Measurements from ENCODE around the gene PHF14.

PHF14 gene

GRCh38 chr7:11196143-11196542 lies 222.5 kb downstream of the PHF14 start:
- Mint-ChIP-seq H3K36me3 (ENCODE audit: insufficient read depth) (no peaks in the 10 kb centered on the region), H3K27me3 (peaks cover 13 to 14% of the 10 kb centered on the region in 2 donors), H3K4me1 (ENCODE audit: low read depth in 2 of 2) (no peaks in the 10 kb centered on the region), H3K4me3 (no peak overlapping the region), H3K27ac (no peak overlapping the region), H3K9me3 (no peaks in the 10 kb centered on the region)
- no peak for DNase-seq
- ATAC-seq (replicated peaks): no peak

GRCh38 chr7:11203224-11203623 lies 229.6 kb downstream of the PHF14 start:
- Mint-ChIP-seq H3K27ac (no peak overlapping the region), H3K4me3 (no peak overlapping the region), H3K36me3 (ENCODE audit: insufficient read depth) (no peaks in the 10 kb centered on the region), H3K9me3 (no peaks in the 10 kb centered on the region), H3K27me3 (peaks cover 0 to 5% of the 10 kb centered on the region in 2 donors), H3K4me1 (ENCODE audit: low read depth in 2 of 2) (no peaks in the 10 kb centered on the region)
- no peak for DNase-seq
- ATAC-seq (replicated peaks): no peak

GRCh38 chr7:11203683-11204082 lies 230.0 kb downstream of the PHF14 start:
- H3K4me1 Mint-ChIP-seq (ENCODE audit: low read depth in 2 of 2): no peaks in the 10 kb centered on the region
- no peaks in the 10 kb centered on the region for H3K9me3 Mint-ChIP-seq
- peaks cover 0 to 5% of the 10 kb centered on the region in 2 donors for H3K27me3 Mint-ChIP-seq
- H3K36me3 Mint-ChIP-seq (ENCODE audit: insufficient read depth): no peaks in the 10 kb centered on the region
- H3K27ac Mint-ChIP-seq: no peak overlapping the region
- no peak for ATAC-seq (replicated peaks)
- H3K4me3 Mint-ChIP-seq: no peak overlapping the region
- no peak for DNase-seq

GRCh38 chr7:11206177-11206899 lies 232.7 kb downstream of the PHF14 start:
- Mint-ChIP-seq H3K4me3 (no peak overlapping the region), H3K36me3 (ENCODE audit: insufficient read depth) (no peaks in the 10 kb centered on the region), H3K27ac (no peak overlapping the region), H3K9me3 (no peaks in the 10 kb centered on the region), H3K27me3 (peaks cover 0 to 5% of the 10 kb centered on the region in 2 donors), H3K4me1 (ENCODE audit: low read depth in 2 of 2) (no peaks in the 10 kb centered on the region)
- DNase-seq (no peak), ATAC-seq (replicated peaks) (no peak)

GRCh38 chr7:11207565-11207964 lies 233.9 kb downstream of the PHF14 start:
- no peak overlapping the region for H3K4me3 Mint-ChIP-seq
- no peak for DNase-seq
- ATAC-seq (replicated peaks): no peak
- H3K9me3 Mint-ChIP-seq: no peaks in the 10 kb centered on the region
- no peak overlapping the region for H3K27ac Mint-ChIP-seq
- H3K4me1 Mint-ChIP-seq (ENCODE audit: low read depth in 2 of 2): no peaks in the 10 kb centered on the region
- peaks cover 0 to 5% of the 10 kb centered on the region in 2 donors for H3K27me3 Mint-ChIP-seq
- H3K36me3 Mint-ChIP-seq (ENCODE audit: insufficient read depth): no peaks in the 10 kb centered on the region

GRCh38 chr7:11208883-11209465 lies 235.3 kb downstream of the PHF14 start:
- peaks cover 0 to 4% of the 10 kb centered on the region in 2 donors for H3K27me3 Mint-ChIP-seq
- H3K36me3 Mint-ChIP-seq (ENCODE audit: insufficient read depth): no peaks in the 10 kb centered on the region
- ATAC-seq (replicated peaks) (no peak), DNase-seq (no peak)
- H3K4me3 Mint-ChIP-seq: no peak overlapping the region
- no peak overlapping the region for H3K27ac Mint-ChIP-seq
- H3K4me1 Mint-ChIP-seq (ENCODE audit: low read depth in 2 of 2): no peaks in the 10 kb centered on the region
- H3K9me3 Mint-ChIP-seq: no peaks in the 10 kb centered on the region

GRCh38 chr7:11210374-11210773 lies 236.7 kb downstream of the PHF14 start:
- Mint-ChIP-seq H3K9me3 (no peaks in the 10 kb centered on the region), H3K27me3 (peaks cover 0 to 4% of the 10 kb centered on the region in 2 donors), H3K4me1 (ENCODE audit: low read depth in 2 of 2) (no peaks in the 10 kb centered on the region), H3K36me3 (ENCODE audit: insufficient read depth) (no peaks in the 10 kb centered on the region), H3K4me3 (no peak overlapping the region), H3K27ac (no peak overlapping the region)
- DNase-seq (no peak), ATAC-seq (replicated peaks) (no peak)

GRCh38 chr7:11212080-11212711 lies 238.5 kb downstream of the PHF14 start:
- DNase-seq (peak; percentile 24 to 30 (median 29)), ATAC-seq (replicated peaks) (peak; percentile 49)
- Mint-ChIP-seq H3K36me3 (ENCODE audit: insufficient read depth) (no peaks in the 10 kb centered on the region), H3K4me3 (no peak overlapping the region), H3K27ac (no peak overlapping the region), H3K9me3 (no peaks in the 10 kb centered on the region), H3K27me3 (peaks cover under 1 to 16% of the 10 kb centered on the region in 2 donors), H3K4me1 (ENCODE audit: low read depth in 2 of 2) (no peaks in the 10 kb centered on the region)

- Mint-ChIP-seq H3K4me3 (no peak overlapping the region), H3K27ac (no peak overlapping the region), H3K36me3 (ENCODE audit: insufficient read depth) (no peaks in the 10 kb centered on the region), H3K4me1 (ENCODE audit: low read depth in 2 of 2) (no peaks in the 10 kb centered on the region), H3K27me3 (peaks cover 6 to 22% of the 10 kb centered on the region in 2 donors), H3K9me3 (no peaks in the 10 kb centered on the region)
- DNase-seq (no peak), ATAC-seq (replicated peaks) (no peak)
These were observed 239.1 kb downstream of the PHF14 start for GRCh38 chr7:11212816-11213215.

- ATAC-seq (replicated peaks) (no peak), DNase-seq (no peak)
- Mint-ChIP-seq H3K9me3 (no peaks in the 10 kb centered on the region), H3K4me1 (ENCODE audit: low read depth in 2 of 2) (no peaks in the 10 kb centered on the region), H3K4me3 (no peak overlapping the region), H3K27me3 (peaks cover 8 to 26% of the 10 kb centered on the region in 2 donors), H3K27ac (no peak overlapping the region), H3K36me3 (ENCODE audit: insufficient read depth) (no peaks in the 10 kb centered on the region)
These were observed 239.6 kb downstream of the PHF14 start for GRCh38 chr7:11213266-11213665.

- Mint-ChIP-seq H3K4me1 (ENCODE audit: low read depth in 2 of 2) (no peaks in the 10 kb centered on the region), H3K27me3 (peaks cover 8 to 26% of the 10 kb centered on the region in 2 donors), H3K36me3 (ENCODE audit: insufficient read depth) (no peaks in the 10 kb centered on the region), H3K9me3 (no peaks in the 10 kb centered on the region), H3K27ac (no peak overlapping the region), H3K4me3 (no peak overlapping the region)
- no peak for ATAC-seq (replicated peaks)
- no peak for DNase-seq
These were observed 242.6 kb downstream of the PHF14 start for GRCh38 chr7:11216276-11216675.

GRCh38 chr7:11217848-11218565 lies 244.3 kb downstream of the PHF14 start:
- Mint-ChIP-seq H3K27ac (no peak overlapping the region), H3K4me3 (no peak overlapping the region), H3K4me1 (ENCODE audit: low read depth in 2 of 2) (no peaks in the 10 kb centered on the region), H3K36me3 (ENCODE audit: insufficient read depth) (no peaks in the 10 kb centered on the region), H3K27me3 (peaks cover 8 to 26% of the 10 kb centered on the region in 2 donors), H3K9me3 (no peaks in the 10 kb centered on the region)
- no peak for ATAC-seq (replicated peaks)
- no peak for DNase-seq
